CD4-positive, alpha-beta T cell (primary cell): Measurements from ENCODE around the gene SPINK6. TPM values are rescaled to one million over a fixed set of nuclear protein-coding genes. Genes with fewer than 3 reads are reported as not detected.

Source experiments
- ATAC-seq: fragments of 200-7000 bp; cut with Tn5 transposase; one replicate; pipeline ENCODE4 v1.10.0; 2022; ENCODE audit warnings: mild to moderate bottlenecking; ENCODE audit not compliant: poor library complexity
- CTCF ChIA-PET: fragments of 350-600 bp; sonication (Branson Sonifier 250); formaldehyde crosslinking; loops from one replicate; lab custom pipeline; 2021; ENCODE audit warnings: antibody characterized with exemption, inconsistent platforms; lab: Charles Lee
- POLR2A ChIA-PET: fragments of 350-600 bp; sonication (Branson Sonifier 250); formaldehyde crosslinking; loops from one replicate; lab custom pipeline; 2021; ENCODE audit warnings: antibody characterized with exemption, inconsistent platforms; lab: Charles Lee
- DNase-seq, 14 experiments: peaks; one replicate each; pipeline ENCODE4 v3.0.0-alpha.2; 2013 to 2020; ENCODE audit warnings: mixed read lengths in 2 of 14
- H3K27ac ChIP-seq, 2 donors: one replicate each; pipeline versions ENCODE4 v1.5.1 to v1.7.0; 2013; ENCODE audit warnings: low read length in 2 of 2, low read depth in 1 of 2, mild to moderate bottlenecking in 1 of 2
- H3K27me3 ChIP-seq, 2 experiments: 1 replicate in 1 of 2; 2 replicates in 1 of 2; pipeline versions ENCODE4 v1.6.1 to v1.7.0; 2013; ENCODE audit warnings: low read length in 2 of 2, control low read depth in 1 of 2, mild to moderate bottlenecking in 1 of 2, moderate library complexity in 1 of 2; ENCODE audit not compliant: insufficient read depth in 2 of 2, control insufficient read depth in 1 of 2
- H3K36me3 ChIP-seq: one replicate; pipeline ENCODE4 v1.6.1; 2013; ENCODE audit warnings: low read length, control low read depth; ENCODE audit not compliant: insufficient read depth
- H3K4me1 ChIP-seq: one replicate; pipeline ENCODE4 v1.6.1; 2013; ENCODE audit warnings: low read length, control low read depth; ENCODE audit not compliant: insufficient read depth
- H3K4me3 ChIP-seq: one replicate; pipeline ENCODE4 v1.5.1; 2013; ENCODE audit warnings: mild to moderate bottlenecking, low read length, moderate library complexity
- H3K9me3 ChIP-seq, 2 experiments: 1 replicate in 1 of 2; 2 replicates in 1 of 2; pipeline versions ENCODE4 v1.6.1 to v1.7.0; 2013; ENCODE audit warnings: low read length in 2 of 2, mild to moderate bottlenecking in 2 of 2, control low read depth in 1 of 2, moderate library complexity in 1 of 2; ENCODE audit not compliant: control insufficient read depth in 1 of 2, insufficient read depth in 1 of 2
- H3K27ac Mint-ChIP-seq: one replicate; pipeline ENCODE4 v1.8.0; 2020; ENCODE audit warnings: mixed read lengths
- H3K27me3 Mint-ChIP-seq: one replicate; pipeline ENCODE4 v1.8.0; 2021; ENCODE audit warnings: mixed read lengths
- H3K36me3 Mint-ChIP-seq: one replicate; pipeline ENCODE4 v1.8.0; 2021; ENCODE audit warnings: low read depth, mixed read lengths
- H3K4me1 Mint-ChIP-seq: one replicate; pipeline ENCODE4 v1.8.0; 2021; ENCODE audit warnings: low read depth, mixed read lengths
- H3K4me3 Mint-ChIP-seq: one replicate; pipeline ENCODE4 v1.8.0; 2020; ENCODE audit warnings: mild to moderate bottlenecking, mixed read lengths
- H3K9me3 Mint-ChIP-seq: one replicate; pipeline ENCODE4 v1.8.0; 2020; ENCODE audit warnings: mixed read lengths
- CTCF ChIP-seq: fragments of 200-600 bp; IDR thresholded peaks from one replicate; pipeline ENCODE4 v1.8.0; 2022; ENCODE audit warnings: antibody characterized with exemption, mild to moderate bottlenecking
- intact Hi-C, 2 experiments: fragments of 100-400 bp; cut with DNase I in 1 of 2; cut with micrococcal nuclease in 1 of 2; formaldehyde crosslinking; loops; one replicate each; pipeline versions ENCODE4 v1.15.1 to v1.9.0; 2023 to 2025; cut with DNase I, micrococcal nuclease
- total RNA-seq, 174 experiments: library from RNA in 2 of 174; stranded (reverse) in 2 of 174; gene quantifications; one replicate each; pipeline ENCODE4 v1.2.3 and lab custom pipeline; 2021 to 2026

Gene SPINK6
- total RNA-seq, 2 experiments from 2014 or later = not detected

- H3K9me3 ChIP-seq = peaks cover 4 to 13% of the 10 kb centered on the region in 2 experiments
- H3K4me3 Mint-ChIP-seq = no peak overlapping the region
- ChIA-PET CTCF (no interaction called here), POLR2A (no interaction called here)
- H3K27me3 Mint-ChIP-seq = no peaks in the 10 kb centered on the region
- peaks cover 19% of the 10 kb centered on the region for H3K9me3 Mint-ChIP-seq
- no peak for TF ChIP-seq CTCF
- no peaks in the 10 kb centered on the region for H3K4me1 Mint-ChIP-seq
- no peaks in the 10 kb centered on the region for H3K27me3 ChIP-seq
- intact Hi-C loops = no loop called here
- no peak overlapping the region for H3K27ac ChIP-seq
- DNase-seq (no peak), ATAC-seq (no peak)
- no peak overlapping the region for H3K27ac Mint-ChIP-seq
- H3K36me3 ChIP-seq = no peaks in the 10 kb centered on the region
- H3K4me1 ChIP-seq = no peaks in the 10 kb centered on the region
- no peak overlapping the region for H3K4me3 ChIP-seq
- H3K36me3 Mint-ChIP-seq = no peaks in the 10 kb centered on the region
Observed at GRCh38 chr5:148261221-148261620, 58.4 kb downstream of the SPINK6 start.

Other genes starting within 250 kb of the SPINK6 start
- not detected for gene SPINK5, start 139.1 kb upstream of the SPINK6 start, total RNA-seq
- not detected for gene SPINK14, start 34.5 kb upstream of the SPINK6 start, total RNA-seq
- gene MARCOL, start 35.5 kb downstream of the SPINK6 start, total RNA-seq = not detected
- not detected for gene SPINK13, start 65.8 kb downstream of the SPINK6 start, total RNA-seq
- not detected for gene SPINK7, start 109.4 kb downstream of the SPINK6 start, total RNA-seq
- gene SPINK9, start 132.5 kb downstream of the SPINK6 start, total RNA-seq = not detected
- 10 to 100 TPM; 45.7 to 47.3 TPM for gene FBXO38, start 180.9 kb downstream of the SPINK6 start, total RNA-seq